ENCODE measurements around the gene KLHL29. TPM values are rescaled to one million over a fixed set of nuclear protein-coding genes. Genes with fewer than 3 reads are reported as not detected.

The KLHL29 gene
- total RNA-seq, 1 experiment from 2014 or later: 2.4 TPM

DNA sequence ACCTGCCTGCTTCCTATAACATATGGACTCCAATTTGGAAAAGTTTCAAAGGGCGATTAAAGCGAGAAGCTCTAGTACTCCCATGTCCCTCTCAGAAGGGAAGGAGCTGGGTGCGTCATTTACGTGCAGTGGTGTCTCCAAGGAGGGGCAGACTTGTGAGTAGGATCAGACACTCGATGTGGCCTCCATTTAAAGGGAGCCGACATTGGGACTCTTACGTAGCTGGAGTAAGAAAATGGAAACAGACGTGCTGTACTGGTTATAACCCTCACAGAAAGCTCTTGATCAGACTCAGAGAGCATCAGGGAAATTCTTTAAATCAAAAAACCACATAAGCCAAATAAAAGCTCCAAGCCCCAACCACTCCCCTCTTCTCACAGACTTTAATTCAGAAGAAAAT is 198.5 kb downstream of the KLHL29 start:
- no peak overlapping the region for H2AK5ac ChIP-seq (ENCODE audit: insufficient read length, low read length)
- H3K56ac ChIP-seq (ENCODE audit: insufficient read length, low read depth, low read length): no peak overlapping the region
- no peak overlapping the region for H3K9ac ChIP-seq (ENCODE audit: extremely low read depth, insufficient read length, low read length)
- TF ChIP-seq, protein P1, sequence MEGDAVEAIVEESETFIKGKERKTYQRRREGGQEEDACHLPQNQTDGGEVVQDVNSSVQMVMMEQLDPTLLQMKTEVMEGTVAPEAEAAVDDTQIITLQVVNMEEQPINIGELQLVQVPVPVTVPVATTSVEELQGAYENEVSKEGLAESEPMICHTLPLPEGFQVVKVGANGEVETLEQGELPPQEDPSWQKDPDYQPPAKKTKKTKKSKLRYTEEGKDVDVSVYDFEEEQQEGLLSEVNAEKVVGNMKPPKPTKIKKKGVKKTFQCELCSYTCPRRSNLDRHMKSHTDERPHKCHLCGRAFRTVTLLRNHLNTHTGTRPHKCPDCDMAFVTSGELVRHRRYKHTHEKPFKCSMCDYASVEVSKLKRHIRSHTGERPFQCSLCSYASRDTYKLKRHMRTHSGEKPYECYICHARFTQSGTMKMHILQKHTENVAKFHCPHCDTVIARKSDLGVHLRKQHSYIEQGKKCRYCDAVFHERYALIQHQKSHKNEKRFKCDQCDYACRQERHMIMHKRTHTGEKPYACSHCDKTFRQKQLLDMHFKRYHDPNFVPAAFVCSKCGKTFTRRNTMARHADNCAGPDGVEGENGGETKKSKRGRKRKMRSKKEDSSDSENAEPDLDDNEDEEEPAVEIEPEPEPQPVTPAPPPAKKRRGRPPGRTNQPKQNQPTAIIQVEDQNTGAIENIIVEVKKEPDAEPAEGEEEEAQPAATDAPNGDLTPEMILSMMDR (conservative IDR thresholded peaks at IDR 0.05): no peak
- no peak overlapping the region for H3K27ac ChIP-seq (ENCODE audit: insufficient read length, low read depth, low read length)
- no peak overlapping the region for H2BK15ac ChIP-seq (ENCODE audit: low read depth, low read length)
- H3K4ac ChIP-seq (ENCODE audit: low read depth, low read length): no peak overlapping the region
- H4K20me1 ChIP-seq (ENCODE audit: control insufficient read depth, insufficient read depth, insufficient read length): no peaks in the 10 kb centered on the region
- H3K14ac ChIP-seq (ENCODE audit: insufficient read depth, low read length): no peak overlapping the region
- no peaks in the 10 kb centered on the region for H3K27me3 ChIP-seq (ENCODE audit: insufficient read depth, low read length)
- no peak overlapping the region for H3K18ac ChIP-seq (ENCODE audit: insufficient read length, low read depth, low read length)
- no peaks in the 10 kb centered on the region for H3K79me2 ChIP-seq (ENCODE audit: insufficient read depth, low read length)
- H2BK5ac ChIP-seq (ENCODE audit: insufficient read length, low read length): no peak overlapping the region
- H2AFZ ChIP-seq (ENCODE audit: low read length): no peak overlapping the region
- no peak overlapping the region for H4K8ac ChIP-seq (replicated peaks; ENCODE audit: insufficient read length, low read depth, low read length)
- H3K27me3 Mint-ChIP-seq (ENCODE audit: low read depth): no peaks in the 10 kb centered on the region; the same call in 1 of the 2 replicates
- H2BK20ac ChIP-seq (ENCODE audit: low read depth, low read length, poor library complexity, severe bottlenecking): no peak overlapping the region
- H3K4me1 Mint-ChIP-seq: peaks cover 7 to 10% of the 10 kb centered on the region in 2 experiments
- H4K5ac ChIP-seq (ENCODE audit: insufficient read length, low read depth, low read length): no peak overlapping the region
- no peaks in the 10 kb centered on the region for H3K9me3 ChIP-seq (ENCODE audit: control insufficient read depth, low read depth, low read length)
- H3K9me3 Mint-ChIP-seq: no peaks in the 10 kb centered on the region
- H2BK120ac ChIP-seq (ENCODE audit: low read depth, low read length, poor library complexity, severe bottlenecking): no peak overlapping the region
- no CpG with 5 or more reads among the region's 8 CpGs for WGBS (ENCODE audit: extremely low coverage, insufficient read length, low lambda C conversion rate)
- no peak overlapping the region for H3K23ac ChIP-seq (ENCODE audit: insufficient read length, low read depth, low read length)
- H3K79me1 ChIP-seq (ENCODE audit: insufficient read depth, low read depth, low read length, poor library complexity, severe bottlenecking): no peaks in the 10 kb centered on the region
- no peak overlapping the region for H3K4me2 ChIP-seq (ENCODE audit: insufficient read depth, insufficient read length, low read length)
- DNase-seq: no peak
- H3K36me3 Mint-ChIP-seq (ENCODE audit: insufficient read depth in 1 of 3, low read depth in 3 of 3): no peaks in the 10 kb centered on the region
- H3T11ph ChIP-seq (ENCODE audit: low read length): no peak overlapping the region
- no peak overlapping the region for H3K27ac Mint-ChIP-seq
- H2BK12ac ChIP-seq (ENCODE audit: insufficient read length, low read depth, low read length): no peak overlapping the region
- no peak overlapping the region for H4K91ac ChIP-seq (ENCODE audit: insufficient read length, low read depth, low read length)
- H3K4me3 Mint-ChIP-seq: no peak overlapping the region
- H3K4me1 ChIP-seq (ENCODE audit: insufficient read depth, low read length): no peaks in the 10 kb centered on the region; the same call in 1 of the 2 replicates
- no peaks in the 10 kb centered on the region for H3K23me2 ChIP-seq (ENCODE audit: insufficient read length, low read depth, low read length, poor library complexity, severe bottlenecking)
